ENCODE data around the gene COX18.

COX18 gene

GRCh38 chr4:73053076-73053475 is 16.4 kb downstream of the COX18 start:
- no peak for DNase-seq

GRCh38 chr4:73051625-73052024 is 17.9 kb downstream of the COX18 start:
- DNase-seq, result no peak

- no peak for DNase-seq
These were observed 23.6 kb downstream of the COX18 start for GRCh38 chr4:73045879-73046278.

GRCh38 chr4:73037057-73037456 is 32.5 kb downstream of the COX18 start:
- no peak for DNase-seq

GRCh38 chr4:73036123-73036522 is 33.4 kb downstream of the COX18 start:
- no peak for DNase-seq

GRCh38 chr4:73034896-73035295 is 34.6 kb downstream of the COX18 start:
- no peak for DNase-seq

GRCh38 chr4:73028621-73029020 is 40.9 kb downstream of the COX18 start:
- no peak for DNase-seq

- peak; percentile 53 to 69 for DNase-seq
These were observed 47.9 kb downstream of the COX18 start for GRCh38 chr4:73021634-73022033.

GRCh38 chr4:73019462-73020047 is 50.0 kb downstream of the COX18 start:
- peak; percentile 4 to 51 for DNase-seq

- DNase-seq, result no peak
These were observed 50.9 kb downstream of the COX18 start for GRCh38 chr4:73018595-73018994.

GRCh38 chr4:73013310-73013709 is 56.2 kb downstream of the COX18 start:
- no peak for DNase-seq

GRCh38 chr4:73012673-73013072 is 56.8 kb downstream of the COX18 start:
- DNase-seq, result no peak

- DNase-seq, result no peak
These were observed 57.9 kb downstream of the COX18 start for GRCh38 chr4:73011629-73011985.

GRCh38 chr4:73010789-73011628 is 58.5 kb downstream of the COX18 start:
- no peak for DNase-seq

GRCh38 chr4:73007526-73008100 is 61.9 kb downstream of the COX18 start:
- no peak for DNase-seq

GRCh38 chr4:73006286-73006990 is 63.1 kb downstream of the COX18 start:
- DNase-seq, result no peak

GRCh38 chr4:73005514-73005913 is 64.0 kb downstream of the COX18 start:
- DNase-seq, result no peak

All from NCI-H526 (cell line).